NCI-H345 (cell line): ENCODE data around the gene HOXC11.

Experiments
- DNase-seq: peaks from one replicate; lab custom pipeline; 2025; lab: John Stamatoyannopoulos, UW

Gene HOXC11

GRCh38 chr12:53972722-53973235, at the start of gene HOXC11:
Gene HOXC11 (plus strand): TSS chr12:53973126. CDS start chr12:53973242, 116 bp downstream.
- no peak for DNase-seq

DNA sequence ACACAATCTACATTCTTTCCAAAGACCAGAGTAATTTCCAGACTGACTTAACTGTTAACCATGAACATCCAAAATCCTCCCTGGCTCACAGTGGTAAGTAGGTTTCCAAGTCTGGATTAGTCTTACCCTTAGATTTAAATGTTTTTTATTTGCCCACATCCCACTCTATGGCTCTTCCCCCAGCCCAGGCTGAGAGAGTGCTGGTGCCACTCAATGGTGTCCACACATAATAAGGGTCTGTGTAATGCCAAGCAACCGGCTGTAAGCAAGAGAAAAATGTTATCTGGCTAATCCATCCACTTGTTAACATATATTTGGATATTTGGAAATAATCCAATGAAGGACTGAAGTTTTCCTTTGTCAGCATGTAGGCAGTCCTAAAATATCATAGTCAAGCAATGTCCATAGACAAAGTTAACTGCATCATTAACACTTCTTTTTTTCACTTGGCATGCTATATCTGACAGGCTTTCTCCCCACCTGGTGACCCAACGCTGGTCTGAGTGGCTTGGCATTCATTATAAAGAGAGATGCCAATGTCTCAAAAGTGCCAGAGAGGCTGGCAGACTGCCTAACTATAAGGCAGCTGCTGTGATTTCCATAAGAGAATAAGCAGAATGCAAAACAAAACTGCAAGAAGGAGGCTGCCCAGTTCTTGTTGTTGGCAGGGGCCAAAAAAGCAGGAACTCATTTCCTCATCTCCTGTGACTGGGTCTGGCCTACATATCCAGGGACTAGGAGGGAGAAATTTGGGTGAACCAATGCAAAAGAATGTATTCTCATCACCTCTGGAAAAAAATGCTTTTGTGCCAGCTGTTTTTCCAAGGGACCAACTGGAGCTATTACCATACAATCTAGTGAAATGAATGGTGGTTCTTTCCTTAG, 48.2 kb upstream of the HOXC11 start:
- DNase-seq, result no peak

- DNase-seq, result no peak
These were observed 45.5 kb upstream of the HOXC11 start for GRCh38 chr12:53927220-53928029.

DNA sequence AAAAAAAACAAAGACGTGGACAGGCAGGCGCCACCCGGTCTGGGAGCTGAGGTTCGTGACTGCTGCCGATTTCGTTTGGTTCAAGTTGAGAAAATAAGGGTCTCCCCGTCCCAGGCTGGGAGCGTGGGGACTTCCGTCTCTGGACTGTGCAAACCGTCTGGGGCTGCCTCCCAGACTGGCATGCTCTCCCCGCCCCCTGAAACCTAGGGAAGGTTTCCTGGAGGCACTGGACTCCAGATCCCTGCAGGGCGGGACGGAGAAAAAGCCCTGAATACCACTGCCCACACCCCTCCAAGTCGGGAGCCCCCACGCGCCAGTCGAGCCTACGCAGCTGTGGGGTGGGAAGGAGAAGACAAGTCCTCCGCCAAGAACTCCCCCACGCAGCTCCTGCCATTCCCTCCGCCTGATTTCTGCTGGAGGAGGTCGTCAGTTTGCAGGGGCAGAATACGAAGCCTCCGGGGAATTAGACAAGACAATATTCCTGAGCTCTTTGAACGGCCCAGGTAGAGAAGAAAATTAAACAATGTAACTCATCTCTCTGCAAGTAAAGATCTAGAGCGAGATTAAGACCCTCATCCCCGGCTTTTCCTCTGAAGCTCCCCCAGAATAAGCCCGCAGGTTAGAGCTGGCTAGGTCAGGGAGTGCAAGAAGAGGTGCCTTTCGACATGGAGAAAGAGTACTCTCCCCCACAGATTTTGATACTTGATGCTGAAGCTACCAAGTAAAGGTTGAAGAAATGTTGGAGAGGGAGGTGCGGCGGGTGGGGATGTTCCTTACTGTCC, 44.7 kb upstream of the HOXC11 start:
- DNase-seq, result no peak

- DNase-seq, result no peak
These were observed 43.4 kb upstream of the HOXC11 start for GRCh38 chr12:53929527-53929926.

- no peak for DNase-seq
These were observed 42.2 kb upstream of the HOXC11 start for GRCh38 chr12:53930591-53931255.

DNA sequence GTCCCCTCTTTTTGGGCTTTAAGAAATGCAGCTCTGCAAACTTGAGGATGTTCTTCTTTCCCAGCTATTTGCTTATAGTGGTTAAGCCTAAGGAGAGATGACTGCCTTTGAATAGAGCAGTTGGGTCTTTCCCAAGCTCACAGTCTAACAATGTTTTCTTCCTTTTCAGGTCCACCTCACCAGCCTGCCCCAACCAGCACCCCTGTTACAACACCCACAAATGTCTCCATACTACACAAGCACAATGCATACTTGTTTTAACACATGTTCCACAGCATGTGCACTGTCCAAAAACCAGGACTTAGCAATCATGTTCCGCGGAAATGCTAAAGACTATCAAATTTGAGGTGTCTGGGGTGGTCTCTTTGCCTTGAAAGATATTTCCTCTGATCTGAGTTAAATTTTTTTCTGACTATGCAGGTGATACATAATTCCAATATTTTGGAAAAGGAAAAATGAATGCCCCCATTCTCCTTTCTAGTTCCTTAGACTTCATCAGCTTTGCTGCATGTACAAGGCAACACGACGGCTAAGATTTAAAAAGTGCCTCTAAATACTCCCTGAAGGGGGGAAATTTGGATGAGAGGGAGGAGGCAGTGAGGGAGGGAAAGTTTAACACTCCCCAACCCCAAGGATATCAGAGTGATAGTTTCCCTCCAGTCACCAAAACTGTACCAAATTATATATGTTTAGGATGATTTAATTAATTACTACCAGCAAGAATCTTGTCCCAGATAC, 40.9 kb upstream of the HOXC11 start:
- no peak for DNase-seq

GRCh38 chr12:53932915-53933314, 40.0 kb upstream of the HOXC11 start:
- DNase-seq, result no peak

DNA sequence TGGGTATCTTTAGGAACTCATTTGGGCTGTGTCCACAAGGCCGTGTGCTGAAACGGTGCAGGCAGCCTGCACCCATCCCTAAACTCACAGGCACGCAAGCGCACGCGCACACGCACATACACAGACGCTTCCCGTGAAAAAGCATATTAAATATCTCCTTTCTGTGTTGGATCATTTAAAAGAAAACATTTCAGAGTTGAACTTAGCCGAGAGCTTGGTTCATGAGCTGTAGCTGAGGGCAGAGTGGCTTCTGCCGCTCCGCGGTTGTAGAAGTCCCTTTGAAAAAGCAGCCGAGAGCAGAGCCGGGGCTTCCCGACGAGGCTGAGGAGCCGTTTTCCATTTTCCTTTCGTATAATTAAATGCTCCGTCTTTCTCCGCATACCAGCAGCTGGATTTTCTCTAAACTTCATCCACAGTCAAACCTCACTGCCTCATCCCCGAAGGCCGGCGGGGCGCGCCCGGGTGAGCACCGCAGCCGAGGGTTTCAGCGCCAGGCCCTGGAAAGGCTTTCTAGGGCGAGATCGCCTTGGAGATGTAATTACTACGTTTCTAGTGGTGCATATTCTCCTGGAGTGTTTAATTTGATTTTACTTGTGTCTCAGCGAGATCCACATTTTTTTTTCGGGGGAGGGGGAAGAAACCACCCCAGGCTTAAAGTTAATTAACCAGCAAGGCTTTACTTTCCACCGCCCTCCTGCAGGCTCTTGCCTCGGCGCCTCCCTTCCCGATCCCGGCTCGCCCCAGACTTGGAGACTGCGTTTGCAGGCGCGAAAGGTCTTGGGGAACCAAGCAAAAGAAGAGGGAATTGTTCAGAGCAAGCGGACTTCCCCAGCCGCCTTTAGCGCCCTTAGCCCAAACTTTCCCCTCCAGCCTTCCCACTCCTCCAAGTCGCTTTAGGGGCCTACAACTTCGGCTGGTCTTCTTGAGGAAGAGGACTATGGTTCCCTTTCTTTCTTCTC, 37.3 kb upstream of the HOXC11 start:
- DNase-seq, result no peak

DNA sequence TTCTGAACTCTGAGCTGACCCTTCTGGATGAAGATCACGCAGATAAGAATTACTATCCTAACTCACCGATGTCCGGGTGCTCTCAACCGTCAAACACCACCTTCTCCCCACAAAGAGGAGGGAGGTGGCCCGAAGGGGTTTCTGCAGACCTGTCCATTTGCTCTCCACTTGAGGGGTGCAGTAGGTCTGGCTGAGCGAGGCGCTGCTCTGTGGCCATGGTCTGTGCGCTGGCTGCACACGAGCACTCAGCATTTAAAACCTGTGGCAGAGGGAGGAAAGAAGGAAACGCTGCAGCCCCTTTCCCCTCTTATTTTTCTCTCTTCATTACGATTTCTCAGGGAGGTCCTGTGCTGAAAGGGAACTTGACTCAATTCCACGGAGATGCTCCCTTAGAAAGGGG, 35.8 kb upstream of the HOXC11 start:
- no peak for DNase-seq

GRCh38 chr12:53937596-53938325, 35.2 kb upstream of the HOXC11 start:
- DNase-seq, result no peak

- DNase-seq, result peak; percentile 99
These were observed 34.4 kb upstream of the HOXC11 start, which contains the start of gene HOXC13 for GRCh38 chr12:53938326-53939140. Gene HOXC13 (plus strand): TSS chr12:53938831. CDS start chr12:53938907, 76 bp downstream.

DNA sequence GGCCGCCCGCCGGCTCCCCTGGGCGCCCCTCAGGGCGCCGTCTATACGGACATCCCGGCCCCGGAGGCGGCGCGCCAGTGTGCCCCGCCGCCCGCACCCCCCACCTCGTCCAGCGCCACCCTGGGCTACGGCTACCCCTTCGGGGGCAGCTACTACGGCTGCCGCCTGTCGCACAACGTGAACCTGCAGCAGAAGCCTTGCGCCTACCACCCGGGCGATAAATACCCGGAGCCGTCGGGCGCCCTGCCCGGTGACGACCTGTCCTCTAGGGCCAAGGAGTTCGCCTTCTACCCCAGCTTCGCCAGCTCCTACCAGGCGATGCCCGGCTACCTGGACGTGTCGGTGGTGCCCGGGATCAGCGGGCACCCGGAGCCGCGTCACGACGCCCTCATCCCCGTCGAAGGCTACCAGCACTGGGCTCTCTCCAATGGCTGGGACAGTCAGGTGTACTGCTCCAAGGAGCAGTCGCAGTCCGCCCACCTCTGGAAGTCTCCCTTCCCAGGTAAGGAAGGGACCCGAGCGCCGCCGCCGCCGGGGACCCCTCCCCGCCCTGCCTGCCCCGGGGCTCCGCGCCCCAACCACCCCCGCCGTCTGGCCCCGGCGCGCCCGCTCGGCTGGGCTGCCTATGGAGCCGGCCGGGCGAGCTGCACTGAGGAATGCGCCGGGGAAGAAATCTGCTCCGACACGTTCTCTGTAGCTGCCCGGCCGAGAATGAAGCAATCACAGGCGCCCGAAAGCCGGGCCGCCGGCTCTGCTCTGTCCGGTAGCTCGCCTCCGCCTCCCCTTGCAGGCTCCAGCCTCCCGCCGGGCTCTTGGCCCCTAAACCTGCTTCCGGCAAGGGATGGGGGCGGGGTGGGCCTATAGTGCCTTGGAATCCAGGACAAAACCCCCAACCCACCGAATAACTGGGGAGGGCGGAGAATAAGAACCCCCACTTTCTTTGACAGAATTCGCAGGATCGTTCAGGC, 33.5 kb upstream of the HOXC11 start:
- DNase-seq, result peak; percentile 14

GRCh38 chr12:53940443-53941014, 32.4 kb upstream of the HOXC11 start:
- no peak for DNase-seq

DNA sequence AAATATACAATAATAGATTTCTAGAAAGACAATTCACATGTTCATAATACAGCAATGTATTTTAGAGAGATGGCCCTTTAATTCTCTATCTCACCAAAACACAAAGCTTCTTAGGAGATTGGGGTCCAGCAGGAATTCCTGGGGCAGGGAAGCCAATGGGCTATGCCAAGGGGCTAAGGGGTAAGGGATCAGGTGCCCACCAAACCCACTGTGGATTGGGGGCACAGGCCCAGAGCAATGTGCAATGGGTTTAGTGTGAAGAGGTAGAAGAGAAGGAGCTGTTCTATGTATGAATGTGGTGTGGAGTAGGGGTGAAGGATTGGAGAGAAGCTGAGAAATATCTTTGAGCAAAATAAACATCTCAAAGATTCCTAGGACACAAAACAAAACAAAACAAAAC, 31.7 kb upstream of the HOXC11 start:
- no peak for DNase-seq

- DNase-seq, result no peak
These were observed 31.2 kb upstream of the HOXC11 start for GRCh38 chr12:53941750-53942149.
